Right lobe of liver (tissue), 6 donors: ENCODE measurements around the gene KIF1A. TPM values are rescaled to one million over a fixed set of nuclear protein-coding genes. Genes with fewer than 3 reads are reported as not detected.

Experiments used
- ATAC-seq, 4 donors: fragments of 200-7000 bp; cut with Tn5 transposase; one replicate each; pipeline ENCODE4 v1.9.1; 2020; ENCODE audit warnings: mild to moderate bottlenecking in 4 of 4, moderate library complexity in 4 of 4
- DNase-seq, 3 donors: peaks; one replicate each; pipeline ENCODE4 v3.0.0-alpha.2; 2020
- H3K27ac ChIP-seq, 3 donors: fragments of 200-600 bp; one replicate each; pipeline ENCODE4 v1.8.0; 2022
- H3K27me3 ChIP-seq, 2 donors: fragments of 200-600 bp; one replicate each; pipeline ENCODE4 v1.8.0; 2022
- H3K36me3 ChIP-seq, 4 donors: fragments of 200-600 bp; sonication (generic) in 1 of 4; one replicate each; pipeline versions ENCODE4 v1.5.1 to v1.8.0; 2017 to 2022; ENCODE audit warnings: control low read depth in 1 of 4
- H3K4me1 ChIP-seq, 4 donors: fragments of 200-600 bp; sonication (generic) in 1 of 4; one replicate each; pipeline versions ENCODE4 v1.5.1 to v1.8.0; 2017 to 2022; ENCODE audit warnings: control low read depth in 1 of 4
- H3K4me3 ChIP-seq, 3 donors: fragments of 200-600 bp; one replicate each; pipeline ENCODE4 v1.8.0; 2022
- H3K9me3 ChIP-seq, 4 donors: fragments of 200-600 bp; sonication (generic) in 1 of 4; one replicate each; pipeline versions ENCODE4 v1.5.1 to v1.8.0; 2017 to 2022; ENCODE audit warnings: control low read depth in 1 of 4
- POLR2A ChIP-seq: fragments of 450-650 bp; IDR thresholded peaks from one replicate; pipeline ENCODE4 v1.6.1; 2017; ENCODE audit warnings: antibody characterized with exemption, mild to moderate bottlenecking
- WGBS: methylation state at CpG from one replicate; pipeline ENCODE4 v1.1.6; 2018; ENCODE audit warnings: low coverage, low lambda C conversion rate; ENCODE audit not compliant: insufficient coverage; ENCODE audit errors: missing lambda C conversion rate; 5-methylcytosine and 5-hydroxymethylcytosine counted together
- intact Hi-C, 2 donors: fragments of 100-400 bp; cut with DNase I; formaldehyde crosslinking; loops; one replicate each; pipeline versions ENCODE4 v1.11.2 to v1.14.1; 2022
- total RNA-seq, 6 experiments: library from RNA; depleted of rRNA in 2 of 6; stranded (reverse); fragments of >200 nt in 2 of 6; fragmentation: NEBNext Ultra II Directional in 3 of 6; extraction: Animal tissue kit (Norgen Biotek cat#: 25700) in 3 of 6; gene quantifications; one replicate each; pipeline versions ENCODE4 v1.1.0 to v1.2.4, GENCODE V29; 2016 to 2023
- TF ChIP-seq, protein P1 (sequence below), 4 donors: fragments of 200-600 bp in 3 of 4; fragments of 450-650 bp in 1 of 4; IDR thresholded peaks; one replicate each; pipeline versions ENCODE4 v1.5.1 to v1.8.0; 2016 to 2022; ENCODE audit warnings: antibody characterized with exemption in 4 of 4, mild to moderate bottlenecking in 2 of 4
- donor health status: DM: no; HTN: yes; CAD: no.
- donor health status: DM: no; HTN: no; CAD: no.
- donor health status: DM: no; HTN: no; CAD: no.
- donor health status: DM: no; HTN: yes; CAD: no.
- donor health status: DM: no; HTN: yes; CAD: no.

KIF1A gene
- total RNA-seq, 6 experiments from 2014 or later, result 0.31 to 0.87 (median 0.56) TPM

DNA sequence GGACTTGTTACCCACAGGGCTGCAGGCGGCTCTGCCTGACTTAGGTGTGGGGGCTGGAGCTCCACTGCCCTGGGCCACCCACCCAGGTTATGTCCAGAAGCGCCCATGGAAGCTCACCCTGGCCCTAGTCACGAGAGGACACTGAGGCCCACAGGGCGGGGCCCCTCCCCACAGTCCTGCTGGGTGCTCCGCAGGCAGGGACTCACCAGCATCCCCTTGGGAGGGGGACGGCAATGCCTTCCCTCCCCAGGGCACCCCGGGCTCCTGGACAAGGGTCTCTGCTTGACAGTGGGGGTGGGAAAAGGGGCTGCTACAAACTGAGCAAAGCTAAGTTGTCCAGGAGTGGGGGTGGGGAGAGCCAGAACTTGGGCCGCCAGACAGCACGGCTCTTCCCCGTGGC is 67.8 kb downstream of the KIF1A start:
- no peaks in the 10 kb centered on the region for H3K4me1 ChIP-seq
- TF ChIP-seq POLR2A, result no peak
- TF ChIP-seq, protein P1, sequence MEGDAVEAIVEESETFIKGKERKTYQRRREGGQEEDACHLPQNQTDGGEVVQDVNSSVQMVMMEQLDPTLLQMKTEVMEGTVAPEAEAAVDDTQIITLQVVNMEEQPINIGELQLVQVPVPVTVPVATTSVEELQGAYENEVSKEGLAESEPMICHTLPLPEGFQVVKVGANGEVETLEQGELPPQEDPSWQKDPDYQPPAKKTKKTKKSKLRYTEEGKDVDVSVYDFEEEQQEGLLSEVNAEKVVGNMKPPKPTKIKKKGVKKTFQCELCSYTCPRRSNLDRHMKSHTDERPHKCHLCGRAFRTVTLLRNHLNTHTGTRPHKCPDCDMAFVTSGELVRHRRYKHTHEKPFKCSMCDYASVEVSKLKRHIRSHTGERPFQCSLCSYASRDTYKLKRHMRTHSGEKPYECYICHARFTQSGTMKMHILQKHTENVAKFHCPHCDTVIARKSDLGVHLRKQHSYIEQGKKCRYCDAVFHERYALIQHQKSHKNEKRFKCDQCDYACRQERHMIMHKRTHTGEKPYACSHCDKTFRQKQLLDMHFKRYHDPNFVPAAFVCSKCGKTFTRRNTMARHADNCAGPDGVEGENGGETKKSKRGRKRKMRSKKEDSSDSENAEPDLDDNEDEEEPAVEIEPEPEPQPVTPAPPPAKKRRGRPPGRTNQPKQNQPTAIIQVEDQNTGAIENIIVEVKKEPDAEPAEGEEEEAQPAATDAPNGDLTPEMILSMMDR (IDR thresholded peaks at IDR 0.05), result no peak
- H3K4me3 ChIP-seq, result no peak overlapping the region
- intact Hi-C loops, result no loop called here
- WGBS, result no CpG with 5 or more reads among the region's 10 CpGs
- no peaks in the 10 kb centered on the region for H3K36me3 ChIP-seq
- H3K27ac ChIP-seq, result no peak overlapping the region
- DNase-seq, result no peak
- ATAC-seq, result no peak
- no peaks in the 10 kb centered on the region for H3K9me3 ChIP-seq
- no peaks in the 10 kb centered on the region for H3K27me3 ChIP-seq

DNA sequence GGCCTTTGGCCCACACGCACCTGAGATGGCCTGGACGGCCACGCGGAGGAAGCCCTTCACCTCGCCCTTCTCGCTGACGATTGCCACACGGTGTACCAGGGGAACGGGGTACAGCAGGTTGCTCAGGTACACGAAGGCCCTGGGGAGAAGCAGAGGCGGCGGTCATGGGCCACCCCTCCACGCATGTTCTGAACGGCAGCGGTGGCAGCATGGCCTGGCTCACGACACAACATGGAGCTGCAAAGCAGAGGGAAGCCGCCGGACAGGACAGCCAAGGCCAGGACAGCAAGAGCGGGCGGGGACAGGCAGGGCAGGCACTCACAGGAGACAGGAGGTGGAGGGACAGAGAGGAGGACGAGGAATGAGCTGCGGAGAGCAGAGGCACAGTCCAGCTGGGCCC is 69.6 kb downstream of the KIF1A start:
- intact Hi-C loops, result no loop called here

DNA sequence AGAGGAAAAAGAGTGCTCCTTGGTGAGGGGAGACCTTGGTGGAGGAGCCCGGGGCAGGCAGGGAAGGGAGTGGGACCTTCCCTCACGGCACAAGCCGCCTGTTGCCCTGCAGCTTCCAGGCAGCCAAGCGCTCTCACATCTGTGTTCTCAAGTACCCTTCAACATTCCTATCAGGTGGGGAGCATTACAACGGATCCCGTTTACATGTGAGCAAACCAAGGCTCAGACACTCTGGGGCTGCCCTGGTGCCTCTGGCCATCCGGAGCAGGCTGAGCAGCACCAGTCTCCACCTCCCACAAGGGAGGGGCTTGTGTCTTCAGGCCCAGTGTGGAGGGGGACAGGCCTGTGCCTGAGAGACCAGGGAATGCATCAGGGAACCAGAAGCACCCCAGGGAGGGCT is 70.5 kb downstream of the KIF1A start:
- Histone ChIP-seq H3K27me3 (no peaks in the 10 kb centered on the region), H3K4me3 (no peak overlapping the region), H3K36me3 (no peaks in the 10 kb centered on the region), H3K9me3 (no peaks in the 10 kb centered on the region), H3K27ac (no peak overlapping the region), H3K4me1 (no peaks in the 10 kb centered on the region)
- intact Hi-C loops, result no loop called here
- no peak for TF ChIP-seq POLR2A
- TF ChIP-seq, protein P1 (IDR thresholded peaks at IDR 0.05), result no peak
- DNase-seq (no peak), ATAC-seq (no peak)
- 82% methylated on average over 5 of the region's 7 CpGs for WGBS

More for the DNA sequence above, 69.6 kb downstream of the KIF1A start:
- no peaks in the 10 kb centered on the region for H3K36me3 ChIP-seq
- H3K9me3 ChIP-seq, result no peaks in the 10 kb centered on the region
- H3K4me3 ChIP-seq, result no peak overlapping the region
- no peaks in the 10 kb centered on the region for H3K27me3 ChIP-seq
- DNase-seq (no peak), ATAC-seq (no peak)
- H3K4me1 ChIP-seq, result no peaks in the 10 kb centered on the region
- H3K27ac ChIP-seq, result no peak overlapping the region
- TF ChIP-seq, protein P1 (IDR thresholded peaks at IDR 0.05), result no peak
- TF ChIP-seq POLR2A, result no peak
- 90% methylated on average over 20 of the region's 22 CpGs for WGBS

DNA sequence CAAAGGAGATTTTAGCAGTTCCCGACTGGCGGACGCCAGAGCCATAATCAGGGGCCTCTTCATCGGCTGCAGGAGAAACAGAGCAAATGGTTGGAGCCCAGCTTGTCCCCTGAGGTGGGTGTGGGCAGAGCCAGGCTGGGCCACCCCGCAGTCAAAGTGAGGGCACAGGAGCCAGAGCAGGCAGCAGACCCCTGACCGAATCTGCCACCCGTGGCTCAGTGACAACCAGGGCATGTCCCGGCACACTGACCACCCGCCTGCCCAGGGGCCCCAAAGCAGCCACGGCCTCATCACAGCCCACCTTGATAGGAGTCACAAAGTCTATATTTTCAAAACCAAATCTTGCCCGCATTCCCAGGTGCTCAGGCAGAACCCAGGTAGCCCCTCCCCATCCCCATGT is 72.8 kb downstream of the KIF1A start:
- intact Hi-C loops, result no loop called here
- no CpG with 5 or more reads among the region's 11 CpGs for WGBS
- TF ChIP-seq POLR2A, result no peak
- TF ChIP-seq, protein P1 (IDR thresholded peaks at IDR 0.05), result no peak
- Histone ChIP-seq H3K27ac (no peak overlapping the region), H3K36me3 (no peaks in the 10 kb centered on the region), H3K9me3 (no peaks in the 10 kb centered on the region), H3K4me3 (no peak overlapping the region), H3K27me3 (no peaks in the 10 kb centered on the region), H3K4me1 (no peaks in the 10 kb centered on the region)
- DNase-seq (no peak), ATAC-seq (no peak)

DNA sequence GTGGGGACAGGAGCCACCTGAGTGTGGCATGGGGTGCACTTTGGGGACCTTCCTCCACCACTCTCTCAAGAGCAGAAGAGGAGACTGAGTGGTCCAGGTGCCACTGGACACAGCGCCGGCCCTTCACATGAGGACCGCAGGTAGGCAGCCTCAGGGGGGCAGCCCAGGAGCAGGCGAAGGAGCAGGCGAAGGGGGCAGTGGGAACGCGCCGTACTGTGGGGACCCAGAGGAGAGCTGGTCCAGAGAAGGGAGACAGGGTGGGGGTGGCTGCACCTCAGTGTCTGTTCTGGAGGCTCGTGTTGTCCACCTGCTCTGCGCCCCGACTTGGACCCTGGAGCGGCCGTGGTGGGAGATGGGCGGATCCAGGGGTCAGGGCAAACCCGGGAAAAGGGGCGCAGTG is 73.3 kb downstream of the KIF1A start:
- no peak for DNase-seq
- 86% methylated on average over 13 of the region's 16 CpGs for WGBS

More for the DNA sequence above, 73.3 kb downstream of the KIF1A start:
- ATAC-seq, result no peak
- Histone ChIP-seq H3K27me3 (no peaks in the 10 kb centered on the region), H3K27ac (no peak overlapping the region), H3K9me3 (no peaks in the 10 kb centered on the region), H3K36me3 (no peaks in the 10 kb centered on the region), H3K4me1 (no peaks in the 10 kb centered on the region), H3K4me3 (no peak overlapping the region)
- intact Hi-C loops, result no loop called here
- TF ChIP-seq, protein P1 (IDR thresholded peaks at IDR 0.05), result no peak
- no peak for TF ChIP-seq POLR2A
